Stimulated activated CD4-positive, alpha-beta T cell treated with anti-CD3 and anti-CD28 coated beads, Interleukin-4, amount 100 ng/mL, for 24 hours (primary cell): ENCODE data around the gene HMCN2.
"Not testable (repeated sequence)": the region's sequence is repeated elsewhere in the genome, so short reads cannot be mapped to it uniquely, and the experiment has no call there.

Source experiments
- DNase-seq: peaks from one replicate; pipeline ENCODE4 v3.0.0-alpha.2; 2020

Gene HMCN2

DNA sequence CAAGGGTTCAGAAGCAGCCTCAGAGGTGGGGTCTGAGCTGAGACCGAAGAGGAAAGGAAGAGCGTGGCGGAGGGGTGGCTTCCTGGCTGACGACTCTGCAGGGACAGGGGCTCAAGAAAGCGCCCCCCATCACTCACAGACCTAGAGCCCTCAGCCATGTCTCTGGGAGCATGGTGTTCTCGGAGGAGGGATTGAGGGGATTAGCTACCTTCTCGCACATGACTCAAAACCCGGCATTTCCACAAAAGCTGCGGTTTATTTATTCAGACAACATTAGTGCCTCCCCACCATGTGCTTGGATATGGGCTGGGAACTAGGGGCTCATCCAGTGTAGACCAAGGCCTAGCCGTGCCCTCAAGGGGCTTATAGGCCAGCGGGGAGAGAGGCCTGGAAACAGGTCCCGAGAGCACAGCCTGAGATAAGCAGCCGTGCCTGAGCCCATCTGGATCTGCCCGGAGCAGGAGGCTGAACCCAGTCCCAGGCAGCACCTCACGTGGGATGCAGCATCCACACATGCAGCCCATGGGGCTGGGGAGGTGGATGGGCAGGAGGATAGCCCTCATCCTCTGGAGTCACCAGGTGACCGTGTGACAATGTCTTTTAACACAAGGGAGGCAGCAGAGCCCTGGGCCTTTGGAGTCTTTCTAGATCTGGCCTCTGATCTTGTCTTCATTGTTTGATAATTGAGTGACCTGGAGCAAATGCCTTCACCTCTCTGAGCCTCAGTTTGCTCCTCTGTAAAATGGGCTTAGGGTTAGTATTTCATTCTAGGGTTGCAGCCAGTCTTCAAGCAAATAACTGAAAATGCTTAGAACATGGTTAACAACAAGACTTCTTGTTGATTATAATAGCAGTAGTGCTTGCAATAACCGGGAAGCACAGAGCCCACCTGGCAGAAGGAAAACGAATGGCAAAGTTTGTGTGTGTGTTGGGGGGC lies 878 bp upstream of the HMCN2 start:
- no peak for DNase-seq

DNA sequence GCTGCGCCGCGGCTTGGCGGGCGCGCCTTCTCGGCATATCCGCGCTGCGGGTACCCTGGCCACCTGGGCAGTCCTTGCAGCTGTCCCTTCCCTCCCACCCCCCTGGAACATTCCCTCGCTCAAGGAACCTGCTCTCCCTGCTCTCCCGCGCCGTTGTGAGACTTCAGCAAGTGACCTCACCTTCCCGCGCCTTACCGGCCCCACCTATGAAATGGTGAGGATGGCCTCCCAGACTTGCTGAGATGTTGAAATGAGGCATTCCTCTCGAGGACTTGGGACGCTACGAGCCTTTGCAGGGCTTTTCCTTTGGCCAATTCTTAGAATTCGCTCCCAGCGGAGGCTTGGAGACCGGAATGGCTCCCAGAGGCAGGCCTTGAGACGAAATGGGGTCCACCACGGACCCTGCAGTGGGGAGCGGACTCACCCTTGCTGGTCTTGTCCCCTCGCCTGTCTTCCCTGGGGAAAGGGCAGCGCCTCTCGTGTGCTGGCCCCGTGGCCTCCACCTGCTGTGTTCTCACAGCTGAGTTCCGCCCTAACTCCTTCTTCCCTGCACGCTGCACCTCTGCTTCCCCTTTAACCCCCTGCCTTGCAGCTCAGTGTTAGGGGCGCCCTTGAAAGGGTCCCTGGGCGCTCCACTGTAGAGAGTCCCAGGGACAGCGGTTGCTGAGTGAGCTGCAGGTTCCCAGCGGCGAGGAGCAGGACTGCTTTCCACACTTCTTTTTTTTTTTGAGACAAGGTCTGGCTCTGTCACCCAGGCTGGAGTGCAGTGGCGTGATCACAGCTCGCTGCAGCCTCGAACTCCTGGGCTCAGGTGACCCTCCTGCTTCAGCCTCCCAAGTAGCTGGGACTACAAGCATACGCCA lies 907 bp downstream of the HMCN2 start:
- DNase-seq: no peak

DNA sequence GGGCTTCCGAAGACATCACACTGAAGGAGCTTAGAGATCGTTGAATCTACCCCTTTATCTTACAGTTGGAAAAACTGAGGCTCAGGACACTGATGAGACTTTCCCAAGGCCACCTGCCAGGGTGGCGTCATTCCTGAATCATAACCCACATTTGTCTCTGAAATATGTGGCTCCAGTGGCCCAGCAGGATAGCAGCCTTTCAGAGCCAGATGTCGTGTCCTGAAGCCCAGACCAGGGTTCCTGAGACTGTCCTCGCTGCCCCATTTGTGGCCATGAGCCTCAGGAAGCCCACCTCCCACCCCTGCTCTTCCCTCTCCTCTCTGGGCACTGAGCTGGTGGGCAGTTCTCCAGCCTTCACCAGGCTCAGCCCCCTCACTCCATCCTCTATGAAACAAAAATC lies 2.4 kb downstream of the HMCN2 start:
- no peak for DNase-seq

DNA sequence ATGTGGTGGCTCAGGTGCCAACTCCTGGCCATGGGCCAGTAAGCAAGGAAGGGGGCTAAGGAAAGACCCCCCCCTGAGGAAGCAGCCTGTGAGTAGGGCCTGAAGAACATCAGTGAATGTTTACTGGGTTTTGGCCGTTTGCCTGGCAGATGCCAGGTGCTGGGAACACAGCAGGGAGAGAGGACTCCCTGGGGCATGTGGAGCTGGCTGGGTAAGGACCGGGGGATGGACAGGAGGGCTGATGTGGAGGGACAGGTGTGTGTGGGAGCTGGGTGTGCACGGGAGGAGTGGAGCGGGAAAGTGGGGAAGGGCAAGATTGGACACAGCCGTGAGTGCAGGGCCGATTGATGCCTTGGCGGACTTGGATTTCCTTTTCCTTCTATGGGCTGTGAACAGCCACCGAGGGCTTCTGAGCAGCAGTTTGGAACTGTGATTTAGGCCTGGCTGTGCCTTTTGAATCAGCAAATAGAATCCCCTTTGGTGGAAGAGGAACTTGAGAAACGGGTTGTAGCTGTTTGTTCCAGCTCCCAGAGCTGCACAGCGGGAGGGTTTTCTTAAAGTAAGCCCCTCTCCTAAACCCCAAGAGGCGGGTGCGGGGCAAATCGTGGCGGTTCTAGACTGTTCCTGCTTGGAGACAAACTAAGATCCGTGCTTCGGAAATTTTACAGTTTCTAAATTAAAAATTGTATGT lies 3.1 kb downstream of the HMCN2 start:
- DNase-seq: no peak

- no peak for DNase-seq
Measured at GRCh38 chr9:130271473-130271872, 5.9 kb downstream of the HMCN2 start.

DNA sequence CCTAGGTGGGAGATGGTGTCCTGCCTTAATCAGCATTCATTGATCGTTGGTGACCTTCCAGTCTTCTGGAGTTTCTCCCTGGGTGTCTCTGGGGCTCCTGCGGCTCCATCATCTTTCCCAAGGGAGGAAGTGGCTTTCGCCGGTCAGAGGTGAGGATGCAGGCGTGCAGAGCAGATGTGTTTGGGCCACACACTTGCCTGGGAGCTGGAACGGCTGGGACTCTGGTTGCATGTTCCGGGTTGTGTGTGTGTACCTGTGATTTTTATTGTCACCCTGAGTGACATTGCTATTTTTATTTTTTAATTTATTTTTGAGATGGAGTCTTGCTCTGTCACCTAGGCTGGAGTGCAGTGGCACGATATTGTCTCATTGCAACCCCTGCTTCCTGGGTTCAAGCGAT lies 9.6 kb downstream of the HMCN2 start:
- DNase-seq: no peak

- DNase-seq: no peak
Measured at GRCh38 chr9:130276121-130276520, 10.6 kb downstream of the HMCN2 start.

DNA sequence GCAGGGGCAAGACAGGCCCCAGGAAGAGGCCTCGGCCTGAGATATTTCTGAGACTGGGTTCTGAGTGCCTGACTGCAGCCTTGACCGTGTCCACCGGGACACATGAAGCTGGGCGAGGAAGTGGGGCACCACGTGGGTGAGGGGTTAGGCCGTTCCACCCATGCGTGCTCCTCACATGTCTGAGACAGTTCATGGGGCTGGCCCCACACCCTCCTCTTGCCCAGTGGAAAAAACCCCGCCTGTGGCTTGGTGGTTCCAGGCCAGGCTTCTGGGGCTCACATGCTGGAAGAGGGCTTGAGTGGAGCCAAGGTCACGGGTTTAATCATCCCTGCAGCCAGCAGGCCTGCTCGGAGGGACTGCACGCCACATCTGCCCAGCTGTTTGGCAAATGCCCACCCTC lies 11.4 kb downstream of the HMCN2 start:
- no peak for DNase-seq

DNA sequence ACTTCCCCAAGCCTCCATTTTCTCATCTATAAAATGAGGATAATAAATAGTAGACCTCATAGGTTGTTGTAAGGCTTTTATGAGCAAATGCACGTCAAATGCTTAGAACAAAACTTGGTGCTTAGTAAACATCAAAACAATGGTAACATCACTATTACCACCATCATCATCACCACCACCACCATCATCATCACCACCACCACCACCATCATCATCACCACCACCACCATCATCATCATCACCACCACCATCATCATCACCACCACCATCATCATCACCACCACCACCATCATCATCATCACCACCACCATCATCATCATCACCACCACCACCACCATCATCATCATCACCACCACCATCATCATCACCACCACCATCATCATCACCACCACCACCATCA lies 12.0 kb downstream of the HMCN2 start:
- not testable (repeated sequence) for DNase-seq

- no peak for DNase-seq
Measured at GRCh38 chr9:130283539-130284248, 18.1 kb downstream of the HMCN2 start.

DNA sequence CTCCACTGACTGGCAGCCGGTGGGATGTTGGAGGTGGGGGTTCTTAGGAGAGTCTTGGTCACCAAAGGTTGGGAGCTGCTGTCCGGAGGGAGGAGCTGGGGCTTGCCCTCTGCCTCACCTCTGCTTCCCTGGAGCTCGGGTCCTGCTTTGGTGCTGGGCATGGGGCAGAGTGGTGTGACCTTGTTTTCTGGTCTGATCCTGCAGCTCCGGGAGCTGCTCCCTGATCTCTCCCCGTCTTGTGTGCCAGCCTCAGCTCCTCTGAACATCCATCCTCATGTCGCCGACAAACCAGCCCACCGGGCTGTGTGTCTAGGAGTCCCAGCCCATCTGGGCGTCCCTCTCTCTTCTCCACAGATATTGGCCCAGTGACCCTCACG lies 18.7 kb downstream of the HMCN2 start:
- DNase-seq: no peak

GRCh38 chr9:130284690-130285089 lies 19.1 kb downstream of the HMCN2 start:
- DNase-seq: no peak

DNA sequence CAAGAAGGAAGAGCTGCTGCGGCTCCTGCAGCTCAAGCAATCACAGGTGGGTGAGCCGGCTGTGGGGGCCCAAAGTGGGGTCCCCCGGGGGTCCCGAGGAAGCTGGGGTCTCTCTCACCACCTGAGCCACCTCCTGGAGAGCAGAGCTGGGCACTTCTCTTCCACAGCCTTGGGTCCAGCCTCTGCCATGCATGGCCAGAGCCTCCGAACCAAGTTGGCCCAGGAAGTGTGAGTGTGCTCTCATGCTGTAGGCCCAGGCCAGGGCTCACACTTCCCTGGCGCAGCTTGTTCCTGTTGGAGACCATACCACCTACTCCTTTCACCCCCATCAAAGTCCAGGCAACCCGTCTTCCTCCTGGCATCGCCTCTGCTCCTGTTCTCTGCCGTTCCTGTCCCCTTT lies 19.7 kb downstream of the HMCN2 start:
- DNase-seq: no peak

GRCh38 chr9:130286072-130286770 lies 20.7 kb downstream of the HMCN2 start:
- DNase-seq: no peak

DNA sequence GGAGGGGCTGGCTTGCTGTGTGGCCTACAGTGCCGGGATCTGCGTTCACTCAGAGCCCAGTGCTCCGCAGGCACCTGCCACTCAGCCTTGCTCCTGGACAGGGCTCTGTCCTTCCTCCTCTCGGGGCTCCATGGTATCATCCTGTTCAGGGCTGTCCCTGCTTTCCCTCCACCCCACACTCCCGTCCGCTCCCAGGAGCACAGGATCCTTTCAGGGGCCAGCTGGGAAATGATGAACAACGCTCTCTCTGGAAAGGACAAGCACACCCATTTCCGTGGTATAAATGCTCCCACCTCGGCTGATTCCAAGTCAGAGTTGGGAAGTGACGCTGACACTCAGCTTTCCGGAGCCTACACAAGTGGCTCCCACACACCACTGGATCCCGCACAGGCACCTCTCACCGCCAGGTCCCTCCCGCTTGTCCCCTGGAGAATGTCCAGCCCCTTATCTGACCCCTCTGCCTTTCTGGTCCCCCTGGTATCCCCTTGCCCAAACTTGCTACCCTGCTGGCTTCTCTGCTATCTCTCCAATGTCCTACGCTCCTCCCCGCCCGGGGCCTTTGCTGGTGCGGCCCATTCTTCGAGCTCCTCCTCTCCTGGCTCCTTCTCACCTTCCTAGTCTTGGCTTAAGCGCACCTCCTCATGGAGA lies 21.3 kb downstream of the HMCN2 start:
- DNase-seq: no peak

GRCh38 chr9:130287736-130288135 lies 22.2 kb downstream of the HMCN2 start:
- no peak for DNase-seq

DNA sequence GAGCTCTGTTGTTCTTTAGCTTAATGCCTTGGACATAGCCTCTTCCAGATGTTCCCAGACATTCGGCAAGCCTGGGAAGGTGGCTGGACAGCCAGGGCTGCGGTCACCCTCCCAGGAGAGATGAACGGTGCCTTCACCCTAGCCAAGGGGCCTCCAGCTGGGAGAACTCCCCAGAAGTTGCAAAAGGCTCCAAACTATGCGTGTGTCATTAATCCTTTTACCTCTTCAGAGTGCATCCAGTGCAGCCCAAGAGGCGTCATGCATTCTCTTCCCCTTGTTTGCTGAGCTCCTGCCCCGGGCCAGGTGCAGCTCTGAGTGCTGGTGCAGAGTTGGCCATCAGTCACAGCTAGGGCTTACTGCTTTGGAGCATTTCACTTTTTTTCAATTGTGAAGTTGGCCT lies 22.8 kb downstream of the HMCN2 start:
- DNase-seq: no peak

DNA sequence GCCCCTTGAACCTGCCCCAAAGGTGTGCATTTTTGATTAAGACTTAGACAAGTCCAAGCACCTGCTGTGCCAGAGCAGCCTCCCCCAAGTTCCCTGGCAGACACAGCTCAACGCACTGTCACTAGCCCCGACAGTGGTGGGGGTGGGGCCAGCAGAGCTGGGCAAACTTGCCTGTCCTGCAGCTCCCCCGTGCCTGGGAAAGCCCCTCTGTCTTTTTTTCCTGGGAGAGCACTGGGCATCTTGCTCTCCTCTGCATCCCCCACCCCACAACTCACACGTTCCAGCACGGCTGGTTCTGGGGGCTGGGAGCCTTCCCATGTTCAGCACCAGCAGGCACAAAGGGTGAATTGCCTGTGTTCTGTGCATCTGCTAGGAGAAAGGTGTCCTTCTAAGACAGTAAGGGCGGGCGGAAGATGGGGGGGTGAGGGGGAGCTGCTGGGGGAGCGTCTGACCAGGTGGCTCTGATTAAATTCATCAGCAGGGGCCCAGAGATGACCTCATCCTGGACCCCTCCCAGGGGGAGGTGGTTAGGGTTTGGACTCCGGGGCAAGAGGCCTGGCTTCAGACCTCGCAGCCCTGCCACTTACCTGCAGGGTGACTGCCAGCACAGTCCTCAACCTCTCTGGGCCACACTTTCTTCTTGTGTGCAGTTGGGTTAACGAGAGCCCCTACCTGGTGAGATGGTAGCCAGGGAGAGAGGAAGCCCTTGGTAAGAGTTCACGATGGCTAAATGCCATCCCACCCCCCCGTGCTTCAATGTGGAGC lies 23.5 kb downstream of the HMCN2 start:
- no peak for DNase-seq

DNA sequence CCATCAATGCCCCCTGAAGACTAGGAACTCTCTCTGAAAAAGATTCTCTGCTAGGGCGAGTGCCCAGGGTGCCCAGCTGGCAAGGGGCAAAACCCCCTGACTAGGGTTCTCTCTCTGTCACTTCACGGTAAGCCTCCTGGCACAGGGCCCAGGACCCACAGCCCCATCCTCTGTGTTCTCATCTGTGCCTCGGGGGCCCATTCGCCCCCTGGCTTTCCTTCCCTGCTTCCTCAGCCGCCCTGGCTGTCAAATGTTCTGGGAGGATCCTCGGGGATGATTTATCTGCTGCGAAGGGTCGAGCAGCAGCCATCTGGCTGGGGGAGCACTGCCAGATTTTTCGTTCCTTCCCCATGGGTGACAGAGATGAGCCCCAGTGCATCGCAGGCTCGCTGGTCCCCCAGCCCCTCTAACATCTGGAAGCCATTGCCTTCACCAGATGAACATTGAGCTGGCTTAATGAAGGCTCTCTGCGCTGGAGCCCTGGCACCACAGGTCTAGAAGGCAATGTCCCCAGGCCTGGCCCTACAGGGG lies 24.2 kb downstream of the HMCN2 start:
- DNase-seq: no peak
